ENCODE results near the gene SLC25A31. TPM values are rescaled to one million over a fixed set of nuclear protein-coding genes. Genes with fewer than 3 reads are reported as not detected.

The SLC25A31 gene
- total and polyA plus RNA-seq, 4 donors, result not detected

DNA sequence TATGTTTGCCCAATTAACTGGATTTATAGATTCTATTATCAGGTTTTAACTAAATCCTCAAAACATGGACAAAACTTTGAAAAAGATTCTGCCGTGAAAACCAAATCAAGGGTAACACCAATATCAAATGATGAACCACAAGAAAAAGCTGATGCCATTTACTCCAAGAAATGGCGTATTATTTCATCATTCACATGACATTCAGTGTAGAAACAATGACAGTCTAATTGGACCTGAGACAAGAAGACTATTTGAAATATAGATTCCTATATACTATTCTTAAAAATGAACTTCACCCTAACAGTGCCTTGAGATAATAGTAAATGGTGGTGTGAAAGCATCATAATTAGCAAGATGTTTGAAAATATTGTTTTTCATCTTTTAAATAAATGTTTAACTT is 4.8 kb downstream of the SLC25A31 start:
- Histone ChIP-seq H3K27me3 (ENCODE audit: control insufficient read depth, insufficient read depth, low read length) (no peaks in the 10 kb centered on the region), H3K4me3 (ENCODE audit: low read depth, low read length) (no peak overlapping the region), H3K36me3 (ENCODE audit: control insufficient read depth, insufficient read depth, low read length) (peaks cover 5% of the 10 kb centered on the region), H3K4me1 (ENCODE audit: control insufficient read depth, insufficient read depth, low read length) (no peaks in the 10 kb centered on the region), H3K27ac (ENCODE audit: low read depth, low read length) (no peak overlapping the region), H3K9me3 (ENCODE audit: control insufficient read depth, insufficient read depth, low read length) (no peaks in the 10 kb centered on the region)
- no CpG with 5 or more reads among the region's 2 CpGs for WGBS (ENCODE audit: insufficient coverage)
- DNase-seq (ENCODE audit: low read depth in 4 of 6, low spot score in 6 of 6), result no peak

GRCh38 chr4:127737295-127737694 is 7.1 kb downstream of the SLC25A31 start:
- Histone ChIP-seq H3K9me3 (ENCODE audit: control insufficient read depth, insufficient read depth, low read length) (no peaks in the 10 kb centered on the region), H3K4me3 (ENCODE audit: low read depth, low read length) (no peak overlapping the region), H3K27me3 (ENCODE audit: control insufficient read depth, insufficient read depth, low read length) (no peaks in the 10 kb centered on the region), H3K36me3 (ENCODE audit: control insufficient read depth, insufficient read depth, low read length) (no peaks in the 10 kb centered on the region), H3K27ac (ENCODE audit: low read depth, low read length) (no peak overlapping the region), H3K4me1 (ENCODE audit: control insufficient read depth, insufficient read depth, low read length) (no peaks in the 10 kb centered on the region)
- no CpG with 5 or more reads among the region's 4 CpGs for WGBS (ENCODE audit: insufficient coverage)
- no peak for DNase-seq (ENCODE audit: low read depth in 4 of 6, low spot score in 6 of 6)

DNA sequence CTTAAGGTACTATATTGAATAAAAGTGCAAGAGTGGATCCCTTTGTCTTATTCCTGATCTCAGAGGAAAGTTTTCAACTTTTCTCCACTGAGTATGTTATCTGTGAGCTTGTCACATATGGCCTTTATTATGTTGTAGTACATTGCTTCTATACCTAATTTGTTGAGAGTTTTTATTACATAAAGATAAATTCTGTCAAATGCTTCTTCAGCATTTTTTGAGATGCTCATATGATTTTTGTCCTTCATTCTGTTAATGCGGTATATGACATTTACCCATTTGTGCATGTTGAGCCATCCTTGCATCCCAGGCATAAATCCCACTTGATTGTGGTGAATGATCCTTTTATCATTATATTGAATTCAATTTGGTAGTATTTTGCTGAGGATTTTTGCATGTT is 11.0 kb downstream of the SLC25A31 start:
- H3K36me3 ChIP-seq (ENCODE audit: control insufficient read depth, insufficient read depth, low read length), result no peaks in the 10 kb centered on the region
- DNase-seq (ENCODE audit: low read depth in 4 of 6, low spot score in 6 of 6), result no peak
- no peak overlapping the region for H3K27ac ChIP-seq (ENCODE audit: low read depth, low read length)
- no peak overlapping the region for H3K4me3 ChIP-seq (ENCODE audit: low read depth, low read length)
- no peaks in the 10 kb centered on the region for H3K27me3 ChIP-seq (ENCODE audit: control insufficient read depth, insufficient read depth, low read length)
- no peaks in the 10 kb centered on the region for H3K4me1 ChIP-seq (ENCODE audit: control insufficient read depth, insufficient read depth, low read length)
- WGBS (ENCODE audit: insufficient coverage), result no CpG with 5 or more reads among the region's 1 CpG
- no peaks in the 10 kb centered on the region for H3K9me3 ChIP-seq (ENCODE audit: control insufficient read depth, insufficient read depth, low read length)

GRCh38 chr4:127747883-127748282 is 17.7 kb downstream of the SLC25A31 start:
- WGBS (ENCODE audit: insufficient coverage), result 95% methylated on average over 4 of the region's 4 CpGs
- H3K4me1 ChIP-seq (ENCODE audit: control insufficient read depth, insufficient read depth, low read length), result no peaks in the 10 kb centered on the region

DNA sequence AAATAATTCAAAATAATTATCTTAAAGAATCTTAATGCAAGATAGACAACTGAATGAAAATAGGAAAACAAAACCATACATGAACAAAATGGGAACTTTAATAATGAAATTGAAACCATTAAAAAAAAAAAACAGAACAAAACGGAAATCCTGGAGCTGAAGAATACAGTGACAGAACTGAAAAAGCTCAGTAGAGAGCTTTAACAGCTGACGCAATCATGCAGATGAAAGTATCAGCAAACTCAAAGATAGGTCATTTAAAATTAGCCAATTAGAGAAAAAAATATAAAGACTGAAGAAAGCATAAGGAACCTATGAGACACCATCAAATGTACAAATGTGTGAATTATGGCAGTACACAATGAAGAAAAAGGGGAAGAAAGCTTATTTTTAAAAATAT is 18.8 kb downstream of the SLC25A31 start:
- DNase-seq (ENCODE audit: low read depth in 4 of 6, low spot score in 6 of 6), result no peak
- H3K27me3 ChIP-seq (ENCODE audit: control insufficient read depth, insufficient read depth, low read length), result no peaks in the 10 kb centered on the region
- WGBS (ENCODE audit: insufficient coverage), result no CpG with 5 or more reads among the region's 2 CpGs
- H3K4me3 ChIP-seq (ENCODE audit: low read depth, low read length), result no peak overlapping the region
- H3K27ac ChIP-seq (ENCODE audit: low read depth, low read length), result no peak overlapping the region
- H3K4me1 ChIP-seq (ENCODE audit: control insufficient read depth, insufficient read depth, low read length), result no peaks in the 10 kb centered on the region
- H3K9me3 ChIP-seq (ENCODE audit: control insufficient read depth, insufficient read depth, low read length), result peaks cover 5% of the 10 kb centered on the region
- no peaks in the 10 kb centered on the region for H3K36me3 ChIP-seq (ENCODE audit: control insufficient read depth, insufficient read depth, low read length)

More at GRCh38 chr4:127747883-127748282, 17.7 kb downstream of the SLC25A31 start:
- no peaks in the 10 kb centered on the region for H3K36me3 ChIP-seq (ENCODE audit: control insufficient read depth, insufficient read depth, low read length)
- DNase-seq (ENCODE audit: low read depth in 4 of 6, low spot score in 6 of 6), result no peak
- no peak overlapping the region for H3K4me3 ChIP-seq (ENCODE audit: low read depth, low read length)
- H3K27ac ChIP-seq (ENCODE audit: low read depth, low read length), result no peak overlapping the region
- no peaks in the 10 kb centered on the region for H3K27me3 ChIP-seq (ENCODE audit: control insufficient read depth, insufficient read depth, low read length)
- H3K9me3 ChIP-seq (ENCODE audit: control insufficient read depth, insufficient read depth, low read length), result peaks cover 5% of the 10 kb centered on the region

DNA sequence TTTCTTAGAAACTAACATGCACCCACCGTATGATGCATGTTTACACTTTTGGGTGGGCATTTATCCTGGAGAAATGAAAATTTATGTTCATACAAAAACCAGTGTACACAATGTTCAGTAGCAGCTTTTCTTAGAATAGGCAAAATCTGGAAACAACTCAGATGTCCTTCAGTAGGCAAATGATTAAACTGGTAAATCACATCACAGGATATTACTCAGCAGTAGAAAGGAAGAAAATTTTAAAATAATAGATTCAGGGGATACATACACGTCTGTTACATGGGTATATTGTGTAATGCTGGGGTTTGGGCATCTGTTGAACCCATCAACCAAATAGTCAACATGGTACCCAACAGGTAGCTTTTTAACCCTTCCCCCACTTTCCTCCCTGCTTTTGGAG is 26.7 kb downstream of the SLC25A31 start:
- no peak overlapping the region for H3K4me3 ChIP-seq (ENCODE audit: low read depth, low read length)
- no peak for DNase-seq (ENCODE audit: low read depth in 4 of 6, low spot score in 6 of 6)
- no peaks in the 10 kb centered on the region for H3K36me3 ChIP-seq (ENCODE audit: control insufficient read depth, insufficient read depth, low read length)
- H3K4me1 ChIP-seq (ENCODE audit: control insufficient read depth, insufficient read depth, low read length), result no peaks in the 10 kb centered on the region
- no peak overlapping the region for H3K27ac ChIP-seq (ENCODE audit: low read depth, low read length)
- no CpG with 5 or more reads among the region's 2 CpGs for WGBS (ENCODE audit: insufficient coverage)
- H3K27me3 ChIP-seq (ENCODE audit: control insufficient read depth, insufficient read depth, low read length), result no peaks in the 10 kb centered on the region
- peaks cover 4% of the 10 kb centered on the region for H3K9me3 ChIP-seq (ENCODE audit: control insufficient read depth, insufficient read depth, low read length)

GRCh38 chr4:127759228-127759820 is 29.1 kb downstream of the SLC25A31 start:
- Histone ChIP-seq H3K27ac (ENCODE audit: low read depth, low read length) (no peak overlapping the region), H3K27me3 (ENCODE audit: control insufficient read depth, insufficient read depth, low read length) (no peaks in the 10 kb centered on the region), H3K9me3 (ENCODE audit: control insufficient read depth, insufficient read depth, low read length) (peaks cover 4% of the 10 kb centered on the region), H3K4me1 (ENCODE audit: control insufficient read depth, insufficient read depth, low read length) (no peaks in the 10 kb centered on the region), H3K36me3 (ENCODE audit: control insufficient read depth, insufficient read depth, low read length) (no peaks in the 10 kb centered on the region), H3K4me3 (ENCODE audit: low read depth, low read length) (no peak overlapping the region)
- no CpG with 5 or more reads among the region's 2 CpGs for WGBS (ENCODE audit: insufficient coverage)
- DNase-seq (ENCODE audit: low read depth in 4 of 6, low spot score in 6 of 6), result no peak

DNA sequence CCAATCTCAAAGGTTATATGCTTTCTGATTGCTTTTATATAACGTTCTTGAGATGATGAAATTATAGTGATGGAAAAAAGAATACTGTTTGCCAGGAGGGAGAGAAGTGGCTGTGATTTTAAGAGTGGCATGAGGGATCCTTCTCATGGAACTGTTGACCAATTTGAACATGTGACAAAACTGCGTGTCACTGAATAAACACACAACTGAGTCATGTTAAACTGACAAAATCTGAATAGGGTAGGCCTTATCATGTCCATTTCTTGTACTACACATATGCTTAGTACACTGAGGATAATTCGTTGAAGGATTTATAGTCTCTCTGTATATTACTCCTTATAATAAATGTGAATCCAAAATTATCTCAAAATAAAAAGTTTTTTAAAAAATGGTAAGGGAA is 29.7 kb downstream of the SLC25A31 start:
- Histone ChIP-seq H3K4me3 (ENCODE audit: low read depth, low read length) (no peak overlapping the region), H3K4me1 (ENCODE audit: control insufficient read depth, insufficient read depth, low read length) (no peaks in the 10 kb centered on the region), H3K27ac (ENCODE audit: low read depth, low read length) (no peak overlapping the region), H3K36me3 (ENCODE audit: control insufficient read depth, insufficient read depth, low read length) (no peaks in the 10 kb centered on the region), H3K9me3 (ENCODE audit: control insufficient read depth, insufficient read depth, low read length) (peaks cover 4% of the 10 kb centered on the region), H3K27me3 (ENCODE audit: control insufficient read depth, insufficient read depth, low read length) (no peaks in the 10 kb centered on the region)
- WGBS (ENCODE audit: insufficient coverage), result 88% methylated on average over 1 of the region's 3 CpGs
- DNase-seq (ENCODE audit: low read depth in 4 of 6, low spot score in 6 of 6), result no peak

GRCh38 chr4:127771535-127772275 is 41.5 kb downstream of the SLC25A31 start:
- Histone ChIP-seq H3K9me3 (ENCODE audit: control insufficient read depth, insufficient read depth, low read length) (no peaks in the 10 kb centered on the region), H3K4me3 (ENCODE audit: low read depth, low read length) (no peak overlapping the region), H3K27me3 (ENCODE audit: control insufficient read depth, insufficient read depth, low read length) (no peaks in the 10 kb centered on the region), H3K4me1 (ENCODE audit: control insufficient read depth, insufficient read depth, low read length) (no peaks in the 10 kb centered on the region), H3K36me3 (ENCODE audit: control insufficient read depth, insufficient read depth, low read length) (no peaks in the 10 kb centered on the region), H3K27ac (ENCODE audit: low read depth, low read length) (no peak overlapping the region)
- WGBS (ENCODE audit: insufficient coverage), result no CpG with 5 or more reads among the region's 4 CpGs
- no peak for DNase-seq (ENCODE audit: low read depth in 4 of 6, low spot score in 6 of 6)

All from spinal cord (tissue), 10 donors.